Measurements from ENCODE around the gene SNRK.

Gene SNRK

DNA sequence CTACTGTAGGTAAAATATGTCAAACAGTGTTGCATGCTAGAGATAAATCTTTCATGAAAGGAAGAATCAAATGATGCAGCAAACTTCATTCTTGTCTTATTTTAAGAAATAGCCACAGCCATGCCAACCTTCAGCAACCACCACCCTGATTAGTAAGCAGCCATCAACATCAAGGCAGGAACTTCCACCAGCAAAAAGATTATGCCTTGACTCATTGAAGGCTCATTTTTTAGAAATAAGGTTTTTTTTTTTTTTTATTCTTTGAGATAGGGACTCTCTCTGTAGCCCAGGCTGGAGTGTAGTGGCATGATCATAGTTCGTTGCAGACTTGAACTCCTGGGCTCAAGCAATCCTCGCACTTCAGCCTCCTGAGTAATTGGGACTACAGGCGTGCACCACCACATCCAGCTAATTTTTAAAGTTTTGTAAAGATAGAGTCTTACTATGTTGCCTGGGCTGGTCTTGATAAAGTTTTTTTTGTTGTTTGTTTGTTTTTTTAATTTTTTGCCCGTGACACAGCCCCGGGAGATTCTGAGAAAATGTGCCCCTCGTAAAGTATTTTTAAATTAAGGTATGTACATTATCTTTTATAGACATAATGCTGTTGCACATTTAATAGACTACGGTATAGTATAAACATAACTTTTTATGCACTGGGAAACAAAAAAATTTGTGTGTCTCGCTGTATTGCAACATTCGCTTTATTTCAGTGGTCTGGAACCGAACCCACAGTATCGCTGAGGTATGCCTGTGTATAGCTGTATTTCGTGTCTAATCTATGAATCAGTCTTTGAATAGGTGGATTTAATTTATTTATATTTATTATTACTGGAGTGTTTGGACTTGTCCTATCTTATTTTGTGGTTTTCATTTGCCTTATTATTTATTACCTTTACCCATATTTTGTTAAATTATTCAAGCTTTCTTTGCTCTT is 23.3 kb downstream of the SNRK start:
- no peak for DNase-seq (ENCODE audit: low read depth in 2 of 2)

DNA sequence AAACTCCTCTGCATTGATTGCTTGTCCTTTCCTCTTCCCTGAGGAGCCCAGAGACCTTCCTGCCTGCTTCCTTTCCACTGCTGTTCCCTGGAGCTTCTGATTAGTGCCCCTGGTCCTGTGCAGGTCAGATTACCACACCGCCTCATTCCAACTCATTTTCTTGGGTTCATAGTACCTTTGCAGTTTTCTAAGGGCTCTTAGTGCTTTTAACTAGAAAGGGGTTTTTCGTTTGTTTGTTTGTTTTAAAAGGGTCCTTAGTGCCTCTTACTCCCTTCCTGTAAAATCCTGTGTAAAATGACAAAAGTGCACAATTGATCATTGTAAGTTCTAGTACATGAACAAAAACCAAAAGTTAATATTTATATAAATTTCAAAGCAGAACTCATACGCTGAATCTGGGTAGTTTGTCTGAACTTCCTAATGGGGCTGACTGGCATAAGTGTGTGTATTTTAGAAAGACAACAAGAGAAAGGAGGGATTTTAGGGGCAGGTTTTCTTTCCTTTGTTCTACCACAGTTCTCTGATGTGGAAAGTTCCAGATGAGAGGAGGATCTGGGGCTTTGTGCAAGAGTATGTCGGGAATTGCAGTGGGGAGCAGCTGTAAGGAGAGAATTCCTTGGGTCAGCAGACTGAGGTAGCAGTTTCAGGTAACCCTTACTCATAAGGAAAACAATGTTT is 30.6 kb downstream of the SNRK start:
- DNase-seq (ENCODE audit: low read depth in 2 of 2) = no peak

DNA sequence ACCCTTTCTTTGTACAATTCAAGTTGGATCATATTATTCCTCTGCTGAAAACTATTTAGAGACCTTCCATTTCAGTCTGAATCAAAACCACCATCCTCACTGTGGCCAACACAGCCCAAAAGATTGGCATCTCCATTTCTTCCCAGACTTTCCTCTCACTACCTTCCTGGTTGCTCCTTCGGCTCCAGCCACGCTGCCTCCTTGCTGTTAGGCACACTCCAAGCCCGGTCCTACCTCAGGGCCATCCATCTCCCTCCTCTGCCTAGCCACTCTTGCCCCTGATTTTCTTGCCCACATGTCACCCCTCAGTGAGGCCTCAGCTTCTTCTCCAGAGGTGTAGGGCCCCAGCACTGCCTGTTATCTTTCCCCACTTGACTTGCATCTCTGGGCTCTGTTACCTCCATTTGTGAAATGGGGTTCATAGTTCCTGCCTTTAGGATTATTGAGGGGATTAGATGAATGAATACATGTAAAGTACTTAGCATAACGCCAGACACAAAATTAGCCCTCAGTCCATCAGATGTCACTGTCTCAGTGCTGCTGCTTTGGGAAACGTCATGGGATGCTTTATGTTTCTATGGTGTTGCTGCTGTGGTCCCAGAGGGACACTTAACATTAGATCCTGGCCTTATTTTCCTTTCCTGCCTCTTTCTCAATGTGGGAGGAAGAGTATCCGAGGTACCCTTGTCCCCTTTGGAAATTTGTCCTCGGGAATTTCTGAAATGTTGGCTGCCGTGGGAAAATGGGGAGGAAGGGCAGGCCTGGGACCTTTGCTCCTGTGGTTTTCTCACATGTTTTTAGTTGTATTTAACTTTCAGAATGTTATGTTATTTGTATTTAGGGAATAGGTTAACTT is 31.3 kb downstream of the SNRK start:
- no peak for DNase-seq (ENCODE audit: low read depth in 2 of 2)

DNA sequence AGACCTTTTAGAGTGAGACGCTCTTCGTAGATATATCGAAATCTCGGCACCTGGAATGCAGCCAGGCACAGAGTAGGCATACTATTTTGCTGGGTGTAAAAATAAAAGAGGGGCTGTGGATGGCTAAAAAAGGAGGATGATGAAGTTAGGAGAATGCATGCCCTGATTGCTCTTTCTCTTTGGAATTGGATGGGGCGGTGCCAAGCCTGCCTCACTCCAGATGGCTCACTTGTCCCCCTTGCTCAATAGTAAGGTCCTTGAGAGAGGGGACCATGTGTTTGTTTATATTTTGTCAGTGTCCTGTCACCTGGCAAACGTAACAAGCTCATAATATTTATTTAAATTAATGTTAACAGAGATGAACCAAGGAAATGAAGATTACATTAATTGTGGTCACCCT is 33.0 kb downstream of the SNRK start:
- no peak for DNase-seq (ENCODE audit: low read depth in 2 of 2)

DNA sequence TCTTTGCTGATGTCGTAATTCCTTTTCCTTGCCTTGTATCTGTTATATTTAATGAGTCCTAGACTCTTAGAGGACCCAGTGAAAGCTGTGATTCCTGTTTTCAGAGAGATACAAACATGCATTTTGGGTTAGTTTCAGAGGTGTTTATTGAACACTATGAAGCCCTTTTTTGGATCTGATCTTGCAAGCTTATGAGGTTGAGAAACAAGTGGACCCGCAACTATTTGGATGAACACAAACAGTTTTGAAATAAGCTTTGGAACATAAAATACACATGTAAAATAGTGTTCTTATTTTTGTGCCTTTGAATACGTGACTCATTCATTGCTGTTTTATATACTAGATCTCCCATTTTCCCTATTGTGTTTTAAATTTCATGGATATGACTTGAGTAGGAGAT is 33.5 kb downstream of the SNRK start:
- DNase-seq (ENCODE audit: low read depth in 2 of 2) = no peak

DNA sequence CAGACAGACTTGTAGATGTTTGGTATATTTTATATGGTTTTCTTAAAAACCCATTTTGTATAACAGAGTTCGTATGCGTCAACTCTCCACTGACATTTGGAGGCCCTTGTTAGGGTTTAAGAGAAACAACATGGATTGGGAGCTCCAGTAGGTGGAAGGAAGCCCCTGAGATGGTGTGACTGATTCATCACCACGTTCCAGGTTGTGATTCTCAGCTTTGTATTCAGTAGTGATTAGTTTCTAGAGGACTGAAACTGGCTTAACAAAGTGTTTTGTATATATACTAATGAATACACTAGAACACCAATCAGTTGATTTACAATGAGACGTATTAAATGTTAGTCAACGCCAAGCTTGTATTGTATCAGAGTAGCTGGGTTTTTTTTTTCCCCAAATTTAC is 33.9 kb downstream of the SNRK start:
- no peak for DNase-seq (ENCODE audit: low read depth in 2 of 2)

DNA sequence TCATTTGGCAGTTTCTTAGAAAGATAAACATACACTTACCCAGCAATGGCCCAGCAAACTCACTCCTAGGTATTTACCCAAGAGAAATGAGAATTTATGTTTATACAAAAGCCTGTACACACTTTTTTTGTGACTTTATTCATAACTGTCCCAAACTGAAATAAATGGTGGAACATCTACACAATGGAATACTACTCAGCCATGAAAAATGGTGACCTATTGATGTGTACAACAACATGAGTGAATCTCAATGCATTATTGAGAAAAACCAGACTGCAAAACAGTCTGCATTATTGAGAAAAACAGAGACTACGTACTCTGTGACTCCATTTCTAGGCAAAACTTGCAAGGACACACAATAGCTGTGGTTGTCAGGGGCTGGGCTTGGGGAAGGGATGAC is 37.2 kb downstream of the SNRK start:
- DNase-seq (ENCODE audit: low read depth in 2 of 2) = no peak

DNA sequence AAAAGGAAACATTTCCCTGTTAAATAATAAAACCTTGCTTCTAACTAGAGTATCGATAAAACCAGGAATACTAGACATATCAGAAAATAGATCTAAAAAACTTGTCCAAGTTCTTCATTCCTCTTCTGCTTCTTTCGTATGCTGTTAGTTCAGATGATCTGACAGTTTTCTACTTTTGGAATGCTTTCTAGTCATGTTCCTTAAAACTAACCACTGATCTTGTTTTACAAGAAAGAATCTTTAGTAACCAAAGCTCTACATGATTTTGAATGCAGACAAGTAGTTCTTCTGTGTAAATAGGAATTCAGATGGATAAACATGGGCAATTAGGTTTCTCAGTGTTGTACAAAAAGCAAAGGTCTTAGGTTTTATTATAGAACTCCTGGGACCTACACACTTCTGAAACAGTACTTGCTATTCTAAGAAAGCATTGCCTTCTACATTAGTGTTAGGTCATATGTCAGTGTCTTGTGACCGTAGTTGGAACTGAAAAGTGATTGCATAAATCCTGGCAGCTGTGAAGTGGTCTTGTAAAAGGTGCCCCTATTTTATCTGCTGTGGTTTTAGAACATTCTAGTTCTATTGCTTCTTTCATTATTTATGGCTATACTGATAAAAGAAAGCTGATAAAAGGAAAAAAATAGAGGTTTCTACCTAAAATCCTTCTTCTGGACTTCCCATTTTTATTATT is 40.7 kb downstream of the SNRK start:
- DNase-seq (ENCODE audit: low read depth in 2 of 2) = no peak

DNA sequence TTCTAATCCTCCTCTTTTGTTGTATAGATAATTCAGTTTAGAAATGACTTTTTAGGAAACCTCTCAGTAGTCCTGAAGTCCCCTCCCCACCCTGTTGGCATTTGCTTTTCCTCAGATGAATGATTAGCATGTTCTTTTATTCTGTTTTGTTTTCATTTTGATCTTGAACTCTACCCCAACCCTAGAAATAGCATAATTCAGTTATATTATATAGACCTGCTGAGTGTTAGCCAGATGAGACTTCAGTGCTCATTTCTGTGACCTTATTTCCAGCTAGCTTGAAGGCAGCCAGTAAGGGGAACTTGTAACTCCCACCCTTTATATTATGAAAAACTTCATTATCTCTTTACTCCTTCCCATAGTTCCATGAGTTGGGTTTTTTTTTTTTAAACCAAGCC is 41.2 kb downstream of the SNRK start:
- DNase-seq (ENCODE audit: low read depth in 2 of 2) = no peak

DNA sequence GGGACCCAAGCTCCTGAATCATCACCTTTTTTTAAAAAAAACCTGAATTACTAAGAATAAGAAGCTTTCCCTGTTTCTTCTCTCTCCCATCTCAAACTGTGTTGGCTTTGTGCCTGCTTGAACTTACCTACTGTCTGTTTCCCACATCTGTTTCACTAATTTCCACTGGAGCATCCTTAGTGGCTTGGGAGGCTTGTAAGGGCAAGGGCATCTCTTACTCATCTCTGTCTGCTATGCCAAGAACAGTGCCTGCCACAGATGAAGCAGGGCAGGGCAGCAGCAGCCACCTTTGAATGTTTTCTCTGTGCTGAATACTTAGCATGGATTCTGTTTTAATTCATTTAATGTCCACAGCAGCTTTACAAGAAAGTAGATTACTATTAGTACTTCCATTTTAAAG is 42.3 kb downstream of the SNRK start:
- DNase-seq (ENCODE audit: low read depth in 2 of 2) = no peak

DNA sequence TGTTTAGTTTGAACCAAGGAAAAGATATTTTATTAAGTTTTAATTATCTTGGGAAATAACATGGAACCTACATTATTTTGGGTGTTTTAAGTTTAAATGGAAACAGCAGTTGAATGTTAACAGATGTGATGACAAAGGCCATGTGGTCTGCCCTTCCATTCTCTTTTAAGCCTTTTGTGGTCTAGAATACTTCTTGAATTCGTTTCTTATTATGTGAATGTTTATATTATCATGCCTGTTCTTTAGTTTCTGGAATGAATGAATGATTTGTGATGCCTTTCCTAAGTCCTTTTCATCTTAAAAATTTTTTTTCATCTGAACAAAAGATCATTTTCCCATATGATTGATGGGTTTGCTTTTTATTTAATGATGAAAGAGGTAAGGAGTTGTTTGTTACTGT is 44.6 kb downstream of the SNRK start:
- DNase-seq (ENCODE audit: low read depth in 2 of 2) = no peak

DNA sequence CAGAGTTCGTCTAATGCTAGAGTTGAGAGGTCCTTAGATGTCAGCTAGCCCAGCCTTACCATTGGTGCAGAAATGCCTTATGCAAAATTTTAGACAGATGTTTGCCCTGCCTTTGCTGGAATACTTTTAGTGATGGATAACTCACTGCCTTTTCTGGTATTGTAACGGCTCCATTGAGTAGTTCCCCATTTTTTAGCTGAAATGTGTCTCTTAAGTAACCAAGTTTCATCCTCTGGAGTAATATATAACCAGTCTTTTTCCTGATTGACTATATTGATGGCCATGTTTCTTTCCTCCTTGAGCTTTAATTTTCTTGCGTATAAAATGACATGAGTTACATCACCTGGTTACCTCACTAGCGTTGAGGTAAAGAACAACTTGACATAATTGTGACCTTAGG is 45.0 kb downstream of the SNRK start:
- no peak for DNase-seq (ENCODE audit: low read depth in 2 of 2)

DNA sequence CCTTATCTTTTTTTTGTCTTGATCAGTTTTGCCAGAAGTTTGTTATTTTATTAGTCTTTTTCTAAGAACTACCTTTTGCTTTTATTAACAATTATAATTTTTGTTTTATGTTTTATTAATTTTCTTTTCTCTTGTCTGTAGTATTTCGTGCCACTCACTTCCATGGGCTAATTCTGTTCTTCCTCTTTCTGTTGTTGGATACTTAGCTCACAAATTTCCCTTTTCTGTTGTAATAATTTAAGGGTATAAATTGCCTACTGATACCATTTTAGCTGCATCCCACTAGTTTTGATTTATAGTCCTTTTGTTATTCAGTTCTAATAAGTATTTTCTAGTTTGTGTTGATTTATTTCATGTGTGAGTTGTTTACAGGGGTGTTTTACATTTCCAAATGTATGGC is 48.6 kb downstream of the SNRK start:
- DNase-seq (ENCODE audit: low read depth in 2 of 2) = no peak

DNA sequence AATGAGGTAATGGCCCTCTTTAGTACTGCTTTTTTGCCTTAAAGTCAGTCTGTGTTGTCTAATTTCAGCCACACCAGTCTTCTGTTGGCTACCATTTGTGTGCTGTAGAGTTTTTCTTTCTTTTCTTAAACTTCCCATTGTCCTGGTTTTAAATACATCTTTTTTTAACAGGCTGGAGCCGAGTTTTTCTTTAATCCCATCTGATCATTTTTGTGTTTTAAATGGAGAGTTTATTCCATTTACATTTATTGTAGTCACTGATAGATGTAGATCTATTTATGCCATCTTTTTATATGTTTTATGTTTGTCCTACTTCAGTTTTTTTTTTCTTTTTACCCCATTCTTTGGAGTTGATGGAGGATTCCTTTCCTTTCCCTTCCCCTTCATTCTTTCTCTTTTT is 49.5 kb downstream of the SNRK start:
- no peak for DNase-seq (ENCODE audit: low read depth in 2 of 2)

DNA sequence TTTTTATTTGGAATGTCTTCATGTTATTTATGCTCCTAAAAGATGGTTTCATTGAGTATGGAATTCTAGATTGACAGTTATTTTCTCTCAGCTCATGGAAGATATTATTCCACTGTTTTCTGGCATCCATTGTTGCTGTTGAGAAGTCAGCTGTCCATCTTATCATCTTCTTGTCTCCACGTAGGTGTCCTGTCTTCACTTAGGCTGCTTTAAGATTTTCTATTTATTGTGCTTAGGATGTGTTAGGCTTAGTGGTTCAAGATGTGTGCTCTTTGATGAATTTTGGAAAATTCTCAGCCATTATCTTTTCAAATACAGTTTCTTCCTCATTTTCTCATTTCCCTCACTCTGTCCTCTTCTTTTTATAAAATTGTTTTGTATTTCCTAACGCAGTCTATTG is 52.0 kb downstream of the SNRK start:
- no peak for DNase-seq (ENCODE audit: low read depth in 2 of 2)

DNA sequence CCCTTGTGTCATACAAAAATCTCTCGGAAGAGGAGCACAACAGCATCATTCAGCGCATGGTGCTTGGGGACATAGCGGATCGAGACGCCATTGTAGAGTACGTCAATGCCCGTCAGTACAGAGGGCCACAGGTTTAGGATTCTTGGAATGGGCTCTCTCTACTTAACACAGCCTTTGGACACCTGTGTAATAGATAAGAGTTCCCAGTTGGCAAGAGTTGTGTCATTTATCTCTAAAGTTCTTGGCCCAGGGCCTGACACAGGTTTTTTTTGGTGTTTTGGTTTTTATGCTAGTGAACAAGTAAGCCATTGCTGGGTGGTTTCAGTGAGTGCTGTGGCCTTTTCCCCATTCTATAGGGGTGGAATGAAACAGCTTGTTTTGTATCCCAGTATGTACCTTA is 54.1 kb downstream of the SNRK start:
- no peak for DNase-seq (ENCODE audit: low read depth in 2 of 2)

DNA sequence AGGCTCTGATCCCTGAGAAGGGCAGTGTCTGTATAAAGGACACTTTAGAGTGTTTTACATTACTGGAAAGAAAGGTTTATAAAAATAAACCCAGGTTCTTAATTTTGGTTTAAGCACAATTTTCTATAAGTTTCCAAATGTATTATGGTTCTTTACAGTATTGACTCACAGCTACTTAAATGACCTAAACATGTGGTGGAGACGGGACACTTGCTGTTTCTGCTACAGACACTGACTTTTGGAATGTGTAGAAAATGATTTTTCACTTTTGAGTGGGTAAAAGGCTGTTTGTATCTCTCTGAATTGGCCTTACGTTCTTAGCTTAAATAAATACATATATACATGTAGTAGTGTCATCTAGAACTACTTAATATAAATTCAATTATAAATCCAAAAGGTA is 55.4 kb downstream of the SNRK start:
- DNase-seq (ENCODE audit: low read depth in 2 of 2) = no peak

DNA sequence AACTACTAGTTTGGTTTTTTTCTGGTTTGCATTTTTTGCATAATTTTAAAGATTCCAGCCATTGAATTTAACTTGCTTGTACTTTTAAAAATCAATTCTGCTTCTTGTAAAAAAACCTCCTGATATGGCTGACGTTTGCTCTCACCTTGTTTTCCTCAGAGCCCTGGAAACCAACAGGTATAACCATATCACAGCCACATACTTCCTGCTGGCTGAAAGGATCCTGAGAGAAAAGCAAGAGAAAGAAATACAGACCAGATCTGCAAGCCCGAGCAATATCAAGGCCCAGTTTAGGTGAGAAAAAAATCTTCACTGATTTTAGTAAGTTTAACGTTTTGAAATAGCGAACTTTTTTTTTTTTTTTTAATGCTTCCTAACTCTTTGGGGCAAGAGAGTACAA is 56.8 kb downstream of the SNRK start:
- DNase-seq (ENCODE audit: low read depth in 2 of 2) = no peak

DNA sequence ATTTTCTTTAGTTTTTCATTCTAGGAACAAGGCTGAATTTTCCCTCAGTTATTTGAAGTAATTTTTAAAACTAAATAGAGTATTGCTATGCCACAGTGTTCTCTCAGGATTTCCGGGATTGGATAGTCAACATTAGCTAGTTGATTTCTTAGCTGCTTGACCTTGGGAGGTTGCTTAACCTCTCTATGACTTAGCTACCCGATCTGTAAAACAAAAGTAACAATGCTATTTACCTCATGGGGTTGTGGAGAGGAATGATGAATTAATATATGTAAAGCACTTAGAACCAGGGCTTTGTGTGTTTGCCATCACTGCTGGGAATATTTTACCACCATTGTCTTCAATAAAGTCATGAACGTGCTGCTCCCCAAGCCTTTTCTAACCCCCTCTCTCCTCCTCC is 57.5 kb downstream of the SNRK start:
- no peak for DNase-seq (ENCODE audit: low read depth in 2 of 2)

DNA sequence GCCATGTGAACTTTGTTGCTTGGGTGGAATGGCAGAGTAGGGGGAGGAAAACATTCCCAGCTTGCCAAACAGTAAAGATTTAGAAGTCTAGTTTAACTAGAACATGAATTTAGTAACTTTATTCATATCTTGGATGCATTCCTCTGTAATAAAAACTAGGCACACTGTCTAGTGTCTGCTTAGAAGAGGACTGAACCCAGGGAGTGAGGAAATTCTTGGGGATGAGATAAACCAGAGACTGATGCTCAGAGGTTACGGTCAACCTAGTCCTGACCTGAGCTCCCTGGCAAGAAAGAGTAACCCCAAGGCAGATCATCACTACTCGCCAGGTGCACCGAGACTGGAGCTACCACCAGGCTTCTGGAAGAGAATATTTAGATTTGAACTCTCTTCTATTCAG is 58.2 kb downstream of the SNRK start:
- DNase-seq (ENCODE audit: low read depth in 2 of 2) = no peak

DNA sequence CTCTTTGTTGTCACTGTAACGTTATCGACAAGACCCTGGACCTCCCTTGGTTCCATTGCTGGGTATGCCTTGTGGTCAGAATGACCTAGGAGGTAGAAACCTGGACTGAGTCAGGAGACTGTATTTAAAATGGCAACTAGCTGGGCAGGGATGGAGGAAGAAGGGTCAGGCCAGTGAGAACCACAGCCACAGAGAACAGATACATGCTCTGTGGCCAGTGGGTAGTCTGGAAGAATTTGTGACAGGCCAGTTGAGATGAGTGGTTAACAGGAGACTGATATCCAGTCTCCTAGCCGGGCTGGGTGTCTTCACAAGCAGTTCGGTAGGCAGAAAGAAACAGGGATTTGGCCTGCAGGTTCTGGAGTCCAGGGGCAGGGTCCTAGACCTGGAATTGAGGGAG is 58.9 kb downstream of the SNRK start:
- DNase-seq (ENCODE audit: low read depth in 2 of 2) = no peak

DNA sequence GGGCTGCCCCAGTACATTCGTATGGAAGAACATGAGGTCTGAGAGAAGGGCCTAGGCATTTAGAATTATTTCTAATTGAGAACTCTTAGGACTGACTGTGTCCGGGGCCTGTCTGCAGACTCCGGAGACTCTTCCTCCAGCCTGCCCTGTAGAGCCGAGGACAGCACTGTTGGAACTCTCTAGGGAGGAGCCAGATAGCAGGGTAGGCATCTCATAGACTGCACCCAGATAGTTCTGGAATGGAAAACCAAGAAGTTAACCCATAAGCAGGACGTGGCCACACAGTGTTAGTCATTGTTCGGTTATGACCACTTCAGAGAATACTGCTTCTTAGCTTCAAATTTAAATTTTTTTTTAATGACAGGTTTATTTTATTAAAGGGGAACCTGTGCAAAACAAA is 59.5 kb downstream of the SNRK start:
- no peak for DNase-seq (ENCODE audit: low read depth in 2 of 2)
